ENCODE data around the gene PTPN22.

DNA sequence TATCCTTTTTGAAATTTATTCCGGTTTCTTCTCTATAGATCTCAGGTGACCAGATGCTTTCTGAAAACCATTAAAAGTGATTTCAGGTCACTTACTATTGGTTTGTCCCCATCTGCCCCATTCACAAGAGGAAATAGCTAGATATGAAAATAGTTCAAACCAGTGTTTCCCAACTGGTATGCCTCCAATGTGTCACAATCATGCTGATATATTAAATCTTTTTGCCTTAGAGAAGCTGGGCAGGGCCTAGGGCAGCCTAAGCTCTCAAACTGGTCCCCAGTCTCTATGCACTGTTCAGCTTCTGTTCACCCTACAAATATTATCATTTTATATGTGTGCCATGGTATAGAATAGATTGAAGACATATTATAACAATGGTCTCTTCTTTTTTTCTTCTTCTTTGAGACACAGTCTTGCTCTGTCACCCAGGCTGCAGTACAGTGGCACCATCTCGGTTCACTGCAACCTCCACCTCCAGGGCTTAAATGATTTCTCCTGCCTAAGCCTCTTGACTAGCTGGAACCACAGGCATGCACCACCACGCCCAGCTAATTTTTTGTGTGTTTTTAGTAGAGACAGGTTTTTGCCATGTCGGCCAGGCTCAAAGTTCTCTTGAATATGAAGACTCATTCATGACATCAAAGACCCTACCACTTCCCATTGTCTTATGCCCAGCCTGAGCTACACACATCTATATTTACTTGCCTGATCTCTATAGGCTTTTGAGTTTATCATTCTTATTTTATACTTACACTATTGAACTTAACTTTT is 15.7 kb downstream of the PTPN22 start:
- TF ChIP-seq POLR2A (IDR thresholded peaks at IDR 0.05) = no peak
- TF ChIP-seq, protein P1, sequence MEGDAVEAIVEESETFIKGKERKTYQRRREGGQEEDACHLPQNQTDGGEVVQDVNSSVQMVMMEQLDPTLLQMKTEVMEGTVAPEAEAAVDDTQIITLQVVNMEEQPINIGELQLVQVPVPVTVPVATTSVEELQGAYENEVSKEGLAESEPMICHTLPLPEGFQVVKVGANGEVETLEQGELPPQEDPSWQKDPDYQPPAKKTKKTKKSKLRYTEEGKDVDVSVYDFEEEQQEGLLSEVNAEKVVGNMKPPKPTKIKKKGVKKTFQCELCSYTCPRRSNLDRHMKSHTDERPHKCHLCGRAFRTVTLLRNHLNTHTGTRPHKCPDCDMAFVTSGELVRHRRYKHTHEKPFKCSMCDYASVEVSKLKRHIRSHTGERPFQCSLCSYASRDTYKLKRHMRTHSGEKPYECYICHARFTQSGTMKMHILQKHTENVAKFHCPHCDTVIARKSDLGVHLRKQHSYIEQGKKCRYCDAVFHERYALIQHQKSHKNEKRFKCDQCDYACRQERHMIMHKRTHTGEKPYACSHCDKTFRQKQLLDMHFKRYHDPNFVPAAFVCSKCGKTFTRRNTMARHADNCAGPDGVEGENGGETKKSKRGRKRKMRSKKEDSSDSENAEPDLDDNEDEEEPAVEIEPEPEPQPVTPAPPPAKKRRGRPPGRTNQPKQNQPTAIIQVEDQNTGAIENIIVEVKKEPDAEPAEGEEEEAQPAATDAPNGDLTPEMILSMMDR (IDR thresholded peaks at IDR 0.05) = no peak
